Measurements from ENCODE around the gene RABEP1.
"Not testable (repeated sequence)": the region's sequence is repeated elsewhere in the genome, so short reads cannot be mapped to it uniquely, and the experiment has no call there.

Gene RABEP1

GRCh38 chr17:5419959-5420653 is 138.0 kb downstream of the RABEP1 start, which contains the start of gene RPAIN:
Gene RPAIN, plus strand, starts transcription at chr17:5420182. Its CDS starts 29 bp downstream, at chr17:5420211.
- DNase-seq (ENCODE audit: low read depth in 2 of 2): peak; percentile 75 to 82

- DNase-seq (ENCODE audit: low read depth in 2 of 2): no peak
Measured at GRCh38 chr17:5422505-5422904, 140.4 kb downstream of the RABEP1 start.

- no peak for DNase-seq (ENCODE audit: low read depth in 2 of 2)
Measured at GRCh38 chr17:5424909-5425308, 142.8 kb downstream of the RABEP1 start.

GRCh38 chr17:5425826-5426225 is 143.7 kb downstream of the RABEP1 start:
- no peak for DNase-seq (ENCODE audit: low read depth in 2 of 2)

GRCh38 chr17:5429191-5429887 is 147.3 kb downstream of the RABEP1 start:
- no peak for DNase-seq (ENCODE audit: low read depth in 2 of 2)

GRCh38 chr17:5430413-5430999 is 148.4 kb downstream of the RABEP1 start:
- no peak for DNase-seq (ENCODE audit: low read depth in 2 of 2)

- not testable (repeated sequence) for DNase-seq (ENCODE audit: low read depth in 2 of 2)
Measured at GRCh38 chr17:5431234-5431633, 149.2 kb downstream of the RABEP1 start.

GRCh38 chr17:5431949-5432556 is 150.0 kb downstream of the RABEP1 start:
- no peak for DNase-seq (ENCODE audit: low read depth in 2 of 2)

- no peak for DNase-seq (ENCODE audit: low read depth in 2 of 2)
Measured at GRCh38 chr17:5434984-5435383, 152.9 kb downstream of the RABEP1 start.

Data from stimulated activated CD4-positive, alpha-beta T cell treated with anti-CD3 and anti-CD28 coated beads, Interleukin-12 subunit alpha, Interleukin-12 subunit beta, amount 100 ng/mL, for 24 hours (primary cell).